ENCODE results near the gene ZNF518B. TPM values are rescaled to one million over a fixed set of nuclear protein-coding genes. Genes with fewer than 3 reads are reported as not detected.
A peak's percentile ranks its signal among the peaks of the same experiment; 100 is the strongest.

Gene ZNF518B
- total and polyA plus RNA-seq, 9 of the 15 experiments (the other 6 are each of a cell fraction or from before 2014, with no cell fraction given) = 13.1 to 48.9 (median 37.5) TPM

DNA sequence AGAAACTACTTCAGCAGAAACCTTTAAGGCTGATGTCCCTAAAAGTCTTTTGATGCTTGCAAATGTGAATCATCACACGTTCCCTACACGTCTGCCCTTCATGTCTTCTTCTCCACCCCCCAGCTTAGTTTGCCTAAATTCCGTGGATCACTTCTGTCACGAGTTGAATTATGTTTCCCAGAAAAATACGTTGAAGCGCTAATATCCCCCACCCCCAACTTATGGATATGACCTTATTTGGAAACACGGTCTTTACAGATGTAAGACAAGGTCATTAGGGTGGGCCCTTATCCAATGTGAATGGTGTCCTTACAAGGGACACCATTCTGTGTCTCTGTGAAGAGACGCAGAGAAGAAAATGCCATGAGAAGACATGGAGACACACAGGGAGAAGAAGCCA is 2.1 kb upstream of the ZNF518B start (continued):
- TF ChIP-seq, protein P1, sequence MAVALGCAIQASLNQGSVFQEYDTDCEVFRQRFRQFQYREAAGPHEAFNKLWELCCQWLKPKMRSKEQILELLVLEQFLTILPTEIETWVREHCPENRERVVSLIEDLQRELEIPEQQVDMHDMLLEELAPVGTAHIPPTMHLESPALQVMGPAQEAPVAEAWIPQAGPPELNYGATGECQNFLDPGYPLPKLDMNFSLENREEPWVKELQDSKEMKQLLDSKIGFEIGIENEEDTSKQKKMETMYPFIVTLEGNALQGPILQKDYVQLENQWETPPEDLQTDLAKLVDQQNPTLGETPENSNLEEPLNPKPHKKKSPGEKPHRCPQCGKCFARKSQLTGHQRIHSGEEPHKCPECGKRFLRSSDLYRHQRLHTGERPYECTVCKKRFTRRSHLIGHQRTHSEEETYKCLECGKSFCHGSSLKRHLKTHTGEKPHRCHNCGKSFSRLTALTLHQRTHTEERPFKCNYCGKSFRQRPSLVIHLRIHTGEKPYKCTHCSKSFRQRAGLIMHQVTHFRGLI (CRISPR knock-in tag; IDR thresholded peaks at IDR 0.05) = no peak
- TF ChIP-seq ZNF592 (IDR thresholded peaks at IDR 0.05) = 0 out of 2 replicates have a peak, but pooled peaks have one; percentile 13
- TF ChIP-seq KHSRP (IDR thresholded peaks at IDR 0.05) = no peak
- 0 out of 2 replicates have a peak, but pooled peaks have one; percentile 8 for TF ChIP-seq CREM (IDR thresholded peaks at IDR 0.05; ENCODE audit: low read depth)
- 0 out of 2 replicates have a peak, but pooled peaks have one; percentile 52 for TF ChIP-seq LEF1 (IDR thresholded peaks at IDR 0.05)
- no peak for TF ChIP-seq ILK (tag; IDR thresholded peaks at IDR 0.05; ENCODE audit: borderline replicate concordance, low read depth)
- no peak for TF ChIP-seq TCF7L2 (IDR thresholded peaks at IDR 0.05; ENCODE audit: low read depth, low read length)
- no peak for TF ChIP-seq ZEB2 (IDR thresholded peaks at IDR 0.05)
- no peak for TF ChIP-seq SIN3A (IDR thresholded peaks at IDR 0.05; ENCODE audit: borderline replicate concordance in 2 of 2, control insufficient read depth in 1 of 2, low read depth in 2 of 2, low read length in 2 of 2)
- no peak for TF ChIP-seq JUNB (CRISPR knock-in tag; conservative IDR thresholded peaks at IDR 0.05)
- TF ChIP-seq ZBTB9 (CRISPR knock-in tag; IDR thresholded peaks at IDR 0.05) = no peak
- no peak for TF ChIP-seq FOXM1 (IDR thresholded peaks at IDR 0.05; ENCODE audit: low read depth)
- TF ChIP-seq FOXM1 (CRISPR knock-in tag; IDR thresholded peaks at IDR 0.05; ENCODE audit: low read depth) = no peak

All from K562 (cell line).